ENCODE measurements around the gene GPR85. TPM values are rescaled to one million over a fixed set of nuclear protein-coding genes. Genes with fewer than 3 reads are reported as not detected.

The GPR85 gene, protein sequence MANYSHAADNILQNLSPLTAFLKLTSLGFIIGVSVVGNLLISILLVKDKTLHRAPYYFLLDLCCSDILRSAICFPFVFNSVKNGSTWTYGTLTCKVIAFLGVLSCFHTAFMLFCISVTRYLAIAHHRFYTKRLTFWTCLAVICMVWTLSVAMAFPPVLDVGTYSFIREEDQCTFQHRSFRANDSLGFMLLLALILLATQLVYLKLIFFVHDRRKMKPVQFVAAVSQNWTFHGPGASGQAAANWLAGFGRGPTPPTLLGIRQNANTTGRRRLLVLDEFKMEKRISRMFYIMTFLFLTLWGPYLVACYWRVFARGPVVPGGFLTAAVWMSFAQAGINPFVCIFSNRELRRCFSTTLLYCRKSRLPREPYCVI
- total RNA-seq (2022; extraction: Qiagen RNA extraction) = not detected in 5 replicates

DNA sequence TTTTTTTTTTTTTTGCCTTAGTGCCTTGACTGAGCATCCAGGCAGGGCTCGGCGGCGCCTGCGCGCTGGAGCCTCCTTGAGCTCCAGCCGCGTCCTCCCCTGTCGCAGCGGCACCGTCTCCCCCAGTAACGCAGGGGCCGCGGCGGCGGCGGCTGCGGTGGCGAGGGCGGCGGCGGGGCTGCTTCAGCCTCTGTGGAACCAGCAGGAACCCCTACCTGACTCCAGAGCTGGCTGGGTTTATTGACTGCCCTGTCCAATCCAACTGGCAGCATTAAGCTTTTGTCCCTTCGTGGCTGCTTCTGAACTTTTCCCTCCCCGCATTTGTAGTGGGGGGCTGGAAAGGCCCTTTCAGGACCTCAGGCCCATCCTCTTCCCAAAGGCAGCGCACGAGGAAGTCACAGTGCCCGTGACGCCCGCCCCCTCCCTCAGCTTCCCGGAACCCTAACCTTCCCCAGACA lies at the start of gene GPR85:
GPR85 (minus strand) TSS at position 397 of the 458 bp plus-strand sequence. CDS start 2,106 bp downstream, outside the sequence.

DNA sequence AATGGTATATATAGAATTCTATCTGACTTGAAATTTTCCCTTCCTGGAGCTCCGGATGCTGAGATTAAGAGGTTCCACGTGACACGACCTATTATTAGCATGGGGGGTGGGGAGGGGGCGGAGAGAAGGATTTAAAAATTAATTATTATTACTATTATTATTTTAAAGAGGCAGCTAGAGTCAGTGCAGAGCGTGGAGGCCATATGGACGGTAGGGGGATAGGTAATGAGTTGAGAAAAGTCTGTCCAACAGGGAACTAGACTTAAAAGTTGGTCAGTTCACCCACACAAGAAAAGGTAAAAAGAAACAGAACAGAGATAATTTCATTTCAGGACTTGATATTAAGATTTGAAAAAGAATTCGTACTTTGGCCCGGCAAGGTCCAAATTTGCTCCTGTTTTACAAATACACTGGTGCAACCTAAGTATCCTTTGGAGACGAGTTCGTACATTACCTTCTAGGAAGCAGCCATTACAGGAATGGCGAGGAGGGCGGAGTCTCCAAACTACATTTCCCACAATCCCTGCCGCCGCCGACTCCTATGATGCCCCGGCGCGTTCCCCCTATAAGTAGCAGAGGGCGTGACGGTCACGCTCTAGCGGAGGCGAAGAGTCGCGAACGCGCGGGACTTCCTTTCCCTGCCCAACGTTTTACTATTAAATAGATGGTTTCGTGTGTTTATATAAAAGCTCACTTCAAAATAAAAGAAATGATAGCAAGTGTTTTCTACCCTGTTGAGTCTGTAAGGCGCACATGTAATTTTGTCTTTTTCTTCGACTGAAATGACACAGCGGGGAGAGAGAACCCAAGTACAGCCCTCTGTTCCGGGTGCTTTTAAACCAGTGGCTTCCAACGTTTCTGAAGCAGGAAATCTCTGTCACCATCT lies 31.7 kb upstream of the GPR85 start, which contains the start of gene SMIM30:
SMIM30 (minus strand) TSS at position 481 of the 886 bp plus-strand sequence. CDS start 976 bp downstream, outside the sequence.

Other genes starting within 250 kb of the GPR85 start
- gene SMIM30, start 31.7 kb upstream of the GPR85 start, total RNA-seq (2022; extraction: Qiagen RNA extraction) = 29.5 to 39.1 TPM (median 33.4 TPM) in 5 replicates

Data from A549 treated with Mapracorat at 1 μM for 4 hours (cell line).